Sigmoid colon (tissue), 7 donors: Measurements from ENCODE around the gene NLRP5. TPM values are rescaled to one million over a fixed set of nuclear protein-coding genes. Genes with fewer than 3 reads are reported as not detected.

ENCODE experiments used
- DNase-seq: peaks from one replicate; pipeline ENCODE4 v3.0.0-alpha.2; 2019
- H3K27ac ChIP-seq, 4 donors: fragments of 200-600 bp; sonication (generic); one replicate each; pipeline ENCODE4 v1.5.1; 2016 to 2019; ENCODE audit warnings: mild to moderate bottlenecking in 1 of 4
- H3K27me3 ChIP-seq, 3 donors: fragments of 200-600 bp; sonication (generic); one replicate each; pipeline ENCODE4 v1.5.1; 2019; ENCODE audit warnings: mild to moderate bottlenecking in 1 of 3
- H3K36me3 ChIP-seq, 4 donors: fragments of 200-600 bp; sonication (generic); one replicate each; pipeline ENCODE4 v1.5.1; 2016 to 2019
- H3K4me1 ChIP-seq, 4 donors: fragments of 200-600 bp; sonication (generic); one replicate each; pipeline ENCODE4 v1.5.1; 2017 to 2019
- H3K4me3 ChIP-seq, 4 donors: fragments of 200-600 bp; sonication (generic); one replicate each; pipeline ENCODE4 v1.5.1; 2017 to 2019; ENCODE audit warnings: mild to moderate bottlenecking in 2 of 4, moderate library complexity in 1 of 4
- H3K9me3 ChIP-seq, 4 donors: fragments of 200-600 bp in 3 of 4; sonication (generic) in 3 of 4; one replicate each; pipeline versions ENCODE4 v1.5.1 to v1.6.1; 2013 to 2019
- CTCF ChIP-seq, 4 experiments: fragments of 450-650 bp in 3 of 4; fragments of 200-600 bp in 1 of 4; IDR thresholded peaks; one replicate each; pipeline ENCODE4 v1.5.1; 2016 to 2019; ENCODE audit warnings: antibody characterized with exemption in 4 of 4, mild to moderate bottlenecking in 3 of 4, moderate library complexity in 2 of 4
- EP300 ChIP-seq, 4 donors: sonication (generic); formaldehyde crosslinking; IDR thresholded peaks; one replicate each; pipeline ENCODE4 v1.6.1; 2017; ENCODE audit warnings: antibody characterized with exemption in 4 of 4
- POLR2A ChIP-seq, 2 donors: fragments of 450-650 bp; IDR thresholded peaks; one replicate each; pipeline ENCODE4 v1.6.1; 2016; ENCODE audit warnings: antibody characterized with exemption in 2 of 2, mild to moderate bottlenecking in 2 of 2, moderate library complexity in 2 of 2
- POLR2AphosphoS5 ChIP-seq, 4 donors: sonication (generic); formaldehyde crosslinking; IDR thresholded peaks; one replicate each; pipeline ENCODE4 v1.6.1; 2017; ENCODE audit warnings: antibody characterized with exemption in 4 of 4
- WGBS, 2 donors: extraction: QIAGEN DNeasy Blood & Tissue Kit; methylation state at CpG; one replicate each; pipeline ENCODE4 v1.1.7; 2013; 5-methylcytosine and 5-hydroxymethylcytosine counted together
- intact Hi-C: fragments of 100-400 bp; cut with DNase I; formaldehyde crosslinking; loops from one replicate; pipeline ENCODE4 v1.15.1; 2023
- polyA plus RNA-seq, 3 donors: library from polyadenylated mRNA; stranded (reverse); fragments of 200-250 nt; gene quantifications; one replicate each; pipeline ENCODE4 v1.2.3, GENCODE V29; 2013
- total RNA-seq, 4 donors: library from RNA; depleted of rRNA; stranded (reverse); fragments of >200 nt; gene quantifications; one replicate each; pipeline ENCODE4 v1.1.0, GENCODE V29; 2016
- donor health status: healthy with polysubstance abuse.
- donor health status: Bipolar disorder and iron deficiency.
- donor health status: healthy.

NLRP5 gene
- total and polyA plus RNA-seq, 7 donors, result not detected

GRCh38 chr19:56085571-56086275 lies 99.1 kb downstream of the NLRP5 start:
- WGBS, 2 donors, result 94% methylated on average over 10 of the region's 10 CpGs
- no peak for DNase-seq
- no peaks in the 10 kb centered on the region for H3K9me3 ChIP-seq
- H3K4me1 ChIP-seq, result peaks cover 0 to 15% (median 9%) of the 10 kb centered on the region in 4 donors
- H3K36me3 ChIP-seq, result peaks cover 0 to 26% (median 14%) of the 10 kb centered on the region in 4 donors
- no peak overlapping the region for H3K27ac ChIP-seq
- H3K4me3 ChIP-seq, result no peak overlapping the region
- intact Hi-C loops, result no loop called here
- peaks cover 0 to 11% (median 0%) of the 10 kb centered on the region in 3 donors for H3K27me3 ChIP-seq
- TF ChIP-seq CTCF (IDR thresholded peaks at IDR 0.05), result no peak
- no peak for TF ChIP-seq POLR2A (IDR thresholded peaks at IDR 0.05)
- no peak for TF ChIP-seq POLR2AphosphoS5 (IDR thresholded peaks at IDR 0.05)
- TF ChIP-seq EP300 (IDR thresholded peaks at IDR 0.05), result no peak

GRCh38 chr19:56086671-56087430 lies 100.3 kb downstream of the NLRP5 start:
- intact Hi-C loops, result no loop called here
- Histone ChIP-seq H3K36me3 (peaks cover 0 to 26% (median 14%) of the 10 kb centered on the region in 4 donors), H3K4me3 (no peak overlapping the region)

GRCh38 chr19:56087647-56088496 lies 101.3 kb downstream of the NLRP5 start:
- no peak for DNase-seq
- Histone ChIP-seq H3K27me3 (no peaks in the 10 kb centered on the region), H3K9me3 (no peaks in the 10 kb centered on the region), H3K4me1 (peaks cover 0 to 16% (median 9%) of the 10 kb centered on the region in 4 donors), H3K27ac (no peak overlapping the region), H3K36me3 (peaks cover 0 to 26% (median 14%) of the 10 kb centered on the region in 4 donors), H3K4me3 (no peak overlapping the region)
- WGBS, 2 donors, result 88 to 93% methylated on average over 104 of the region's 104 CpGs
- intact Hi-C loops, result no loop called here
- no peak for TF ChIP-seq EP300 (IDR thresholded peaks at IDR 0.05)
- no peak for TF ChIP-seq CTCF (IDR thresholded peaks at IDR 0.05)
- no peak for TF ChIP-seq POLR2A (IDR thresholded peaks at IDR 0.05)
- no peak for TF ChIP-seq POLR2AphosphoS5 (IDR thresholded peaks at IDR 0.05)

More at GRCh38 chr19:56086671-56087430, 100.3 kb downstream of the NLRP5 start:
- Histone ChIP-seq H3K27me3 (no peaks in the 10 kb centered on the region), H3K27ac (no peak overlapping the region), H3K4me1 (peaks cover 0 to 16% (median 9%) of the 10 kb centered on the region in 4 donors), H3K9me3 (no peaks in the 10 kb centered on the region)
- no peak for DNase-seq
- TF ChIP-seq EP300 (IDR thresholded peaks at IDR 0.05), result no peak
- no peak for TF ChIP-seq CTCF (IDR thresholded peaks at IDR 0.05)
- WGBS, 2 donors, result 83 to 85% methylated on average over 49 of the region's 49 CpGs

GRCh38 chr19:56088497-56089215 lies 102.1 kb downstream of the NLRP5 start:
- peaks cover 0 to 16% (median 9%) of the 10 kb centered on the region in 4 donors for H3K4me1 ChIP-seq
- DNase-seq, result no peak
- TF ChIP-seq CTCF (IDR thresholded peaks at IDR 0.05), result no peak
- TF ChIP-seq POLR2A (IDR thresholded peaks at IDR 0.05), result no peak
- no peak for TF ChIP-seq EP300 (IDR thresholded peaks at IDR 0.05)
- TF ChIP-seq POLR2AphosphoS5 (IDR thresholded peaks at IDR 0.05), result no peak
- H3K4me3 ChIP-seq, result no peak overlapping the region
- H3K27ac ChIP-seq, result no peak overlapping the region
- intact Hi-C loops, result no loop called here
- H3K27me3 ChIP-seq, result no peaks in the 10 kb centered on the region
- no peaks in the 10 kb centered on the region for H3K9me3 ChIP-seq
- WGBS, 2 donors, result 97% methylated on average over 66 of the region's 66 CpGs
- H3K36me3 ChIP-seq, result peaks cover 0 to 33% (median 14%) of the 10 kb centered on the region in 4 donors
